HG03045 (cell line): ENCODE measurements around the gene SLC27A4.

ENCODE experiments used
- ATAC-seq: cut with Tn5 transposase; IDR thresholded peaks from one replicate; pipeline ENCODE4 v1.9.1; 2021; ENCODE audit warnings: mild to moderate bottlenecking, moderate library complexity; ENCODE audit not compliant: unreplicated experiment

Gene SLC27A4

GRCh38 chr9:128390150-128390812 lies 50.0 kb downstream of the SLC27A4 start:
- ATAC-seq: no peak

DNA sequence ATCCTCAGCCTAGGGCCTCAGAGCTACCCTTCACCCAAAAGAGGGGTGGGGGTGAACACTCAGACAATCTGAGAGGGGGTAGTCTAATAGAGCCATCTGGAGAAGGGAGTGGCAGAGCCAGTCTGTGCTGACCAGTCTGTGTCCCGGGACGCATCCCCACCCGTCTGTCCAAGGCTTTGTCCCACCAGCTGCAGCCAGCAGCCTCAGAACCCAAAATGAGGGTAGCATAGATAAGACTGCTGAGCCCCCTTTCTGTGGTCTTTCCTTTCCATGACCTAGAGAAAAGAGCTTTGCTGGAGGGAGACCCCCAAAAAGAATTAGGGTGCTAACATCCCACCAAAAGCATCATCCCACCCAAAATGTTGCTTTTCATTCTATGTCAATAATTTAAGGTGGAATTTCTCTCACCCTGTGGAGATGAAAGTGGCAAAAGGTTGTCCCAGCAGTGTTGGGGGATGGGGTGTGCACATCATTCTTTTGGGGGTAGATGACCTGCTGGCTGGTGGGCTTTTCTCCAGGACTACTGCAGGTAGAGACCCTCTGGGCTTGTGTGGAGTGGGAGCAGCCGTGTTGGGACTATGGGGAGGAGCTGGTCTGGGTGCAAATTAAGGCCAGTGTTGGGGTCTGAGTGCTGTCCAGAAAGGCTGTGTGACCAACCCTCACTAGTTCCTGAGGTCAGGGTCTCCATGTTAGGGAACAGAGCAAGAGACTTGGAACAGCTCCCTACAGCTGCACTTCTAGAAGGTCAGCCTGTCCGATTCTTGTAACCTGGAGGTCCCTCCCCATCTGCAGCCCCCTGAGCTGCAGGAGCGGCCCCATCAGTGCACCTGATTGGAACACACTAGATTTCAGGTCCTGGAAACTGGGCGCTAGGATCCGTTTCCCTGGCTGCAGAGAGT lies 50.7 kb downstream of the SLC27A4 start:
- no peak for ATAC-seq

DNA sequence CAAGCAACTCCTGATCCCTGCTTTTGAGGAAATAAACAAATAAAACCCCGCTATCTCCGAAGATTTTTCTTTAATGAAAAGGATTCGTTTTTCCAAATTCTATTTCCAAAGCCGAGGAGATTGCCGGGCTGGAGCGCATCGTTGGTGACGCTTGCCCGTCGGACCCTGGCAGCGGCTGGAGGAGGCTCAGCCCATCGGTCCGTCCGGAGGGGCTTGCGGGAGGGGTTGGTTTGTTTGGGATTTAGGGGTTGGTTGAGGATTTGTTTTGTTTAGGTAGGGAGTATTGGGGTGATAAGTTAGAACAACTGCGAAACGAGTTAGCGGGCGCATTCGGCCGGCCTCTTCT lies 51.6 kb downstream of the SLC27A4 start:
- ATAC-seq: no peak

DNA sequence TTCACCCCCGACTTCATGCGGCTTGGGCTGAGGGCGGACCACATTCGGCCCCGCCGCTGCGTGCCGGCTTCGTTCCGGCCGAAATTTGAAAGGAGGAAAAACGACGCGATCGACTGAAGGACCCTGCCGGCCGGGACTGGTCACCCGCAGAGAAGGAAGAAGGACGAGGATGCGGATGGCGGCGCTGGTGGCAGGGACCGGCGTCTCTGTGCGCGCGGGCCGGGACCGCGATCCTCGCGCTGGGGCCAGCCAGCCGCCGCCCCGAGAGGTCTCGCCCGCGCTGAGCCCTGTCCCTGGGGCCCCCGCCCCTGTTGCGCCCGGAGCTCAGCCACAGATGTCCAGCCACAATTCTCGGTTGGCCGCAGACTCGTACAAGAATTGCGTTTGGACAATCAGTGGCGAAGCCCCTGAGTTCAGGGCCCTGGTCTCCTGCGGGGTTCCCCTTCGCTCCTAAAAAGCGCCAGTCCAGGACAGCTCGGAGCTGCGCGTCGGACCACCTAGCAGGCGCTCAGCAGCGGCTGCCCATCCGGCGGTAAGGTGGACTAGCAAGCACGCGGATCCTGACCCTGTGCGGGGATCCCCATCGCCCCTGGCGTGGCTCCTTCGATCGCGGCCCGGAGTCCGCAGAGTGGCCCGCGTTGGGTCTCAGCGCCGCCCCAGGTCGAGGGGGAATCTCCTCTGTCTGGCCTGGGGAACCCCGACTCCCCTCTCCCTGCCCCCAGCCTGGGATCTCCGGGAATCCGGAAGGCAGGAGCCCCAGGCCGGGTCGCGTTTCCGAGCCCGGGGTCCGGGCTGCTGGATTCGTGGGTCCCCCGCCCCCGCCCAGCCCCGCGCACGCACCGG lies 52.2 kb downstream of the SLC27A4 start:
- ATAC-seq: no peak

GRCh38 chr9:128393145-128393775 lies 52.9 kb downstream of the SLC27A4 start:
- no peak for ATAC-seq

GRCh38 chr9:128393970-128394369 lies 53.6 kb downstream of the SLC27A4 start:
- no peak for ATAC-seq

GRCh38 chr9:128394379-128395168 lies 54.2 kb downstream of the SLC27A4 start:
- no peak for ATAC-seq

DNA sequence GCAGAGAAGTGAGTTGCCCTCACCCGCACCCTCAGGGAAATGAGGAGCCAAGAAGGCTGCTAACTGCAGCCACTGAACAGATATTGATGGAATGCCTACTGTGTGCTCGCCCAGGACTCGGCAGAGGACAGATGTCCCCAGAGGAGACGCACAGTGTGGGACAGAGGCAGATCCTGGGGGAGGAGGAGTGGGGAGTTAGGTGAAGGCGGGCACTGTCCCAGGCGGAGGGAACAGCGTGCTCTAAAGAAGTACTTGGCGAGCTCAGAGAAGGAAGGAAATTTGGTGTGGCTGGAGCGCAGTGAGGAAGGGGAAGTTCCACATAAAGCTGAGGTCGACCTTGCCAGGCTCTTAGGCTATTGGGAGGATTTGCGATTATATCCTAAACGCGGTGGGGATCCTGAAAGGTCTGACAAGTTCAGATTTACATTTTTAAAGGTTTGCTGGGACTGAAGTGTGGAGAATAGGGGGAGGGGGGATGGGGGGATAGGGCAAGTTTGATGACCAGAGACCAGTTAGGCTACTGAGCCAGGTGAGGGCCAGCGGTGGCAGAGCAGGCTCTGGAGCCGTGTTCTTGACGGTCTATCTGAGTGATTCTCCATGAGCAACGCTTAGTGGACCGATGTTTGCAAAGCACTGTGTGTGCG lies 56.8 kb downstream of the SLC27A4 start:
- no peak for ATAC-seq

- no peak for ATAC-seq
Measured at GRCh38 chr9:128397831-128398230, 57.5 kb downstream of the SLC27A4 start.

GRCh38 chr9:128399861-128400260 lies 59.5 kb downstream of the SLC27A4 start:
- no peak for ATAC-seq

GRCh38 chr9:128404560-128404959 lies 64.2 kb downstream of the SLC27A4 start:
- no peak for ATAC-seq

DNA sequence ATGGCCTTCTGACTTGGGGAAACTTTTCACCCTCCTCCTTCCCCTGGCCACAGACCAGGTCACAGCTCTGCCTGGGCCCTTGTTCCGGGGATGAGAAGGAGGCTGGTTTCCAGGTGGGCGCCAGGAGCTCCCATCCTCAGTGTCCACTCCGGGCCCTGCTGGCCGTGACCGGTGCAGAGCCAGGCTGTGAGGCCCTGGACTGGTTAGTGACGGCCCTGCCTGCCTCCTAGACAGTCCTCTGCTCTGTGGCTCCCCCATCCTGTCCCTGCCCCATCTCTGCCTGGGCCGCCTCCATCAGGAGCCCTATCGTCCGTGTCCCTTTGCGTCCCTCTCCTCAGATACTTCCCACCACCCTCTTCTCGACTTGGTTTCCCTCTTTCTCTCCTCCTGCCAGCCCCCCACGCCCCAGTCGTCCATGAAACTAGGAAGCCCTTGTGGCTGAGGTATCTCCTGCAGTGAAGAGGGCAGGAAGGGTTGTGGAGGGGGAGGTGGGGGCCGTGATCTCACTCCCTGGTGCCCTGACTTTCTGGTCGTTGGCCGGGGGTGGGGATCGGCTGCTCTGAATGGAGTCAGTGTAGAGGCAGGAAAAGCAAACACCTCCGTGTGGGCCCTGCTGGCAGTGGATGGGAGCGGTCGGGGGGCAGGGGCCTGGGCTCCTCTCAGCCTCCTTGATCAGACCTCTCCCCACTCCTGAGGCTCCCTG lies 64.9 kb downstream of the SLC27A4 start:
- ATAC-seq: no peak

DNA sequence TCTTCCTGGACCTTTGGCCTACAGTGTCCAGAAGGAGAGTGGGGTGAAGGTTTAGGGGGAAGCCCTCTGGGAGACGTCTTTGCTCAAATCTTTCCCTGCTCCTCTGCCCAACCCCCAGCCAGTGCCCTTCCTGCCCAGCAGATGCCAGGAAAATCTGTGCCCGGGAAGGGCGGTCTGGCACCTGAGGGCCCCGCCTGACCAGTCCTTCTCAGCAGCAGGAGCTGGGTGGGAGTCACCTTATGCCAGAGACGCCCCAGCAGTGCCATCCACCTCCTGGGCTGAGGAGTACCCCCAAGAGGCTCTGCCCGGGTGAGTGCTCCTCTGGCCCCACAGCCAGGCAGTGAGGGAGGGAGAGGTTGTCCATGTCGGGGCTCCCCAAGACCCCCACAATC lies 65.4 kb downstream of the SLC27A4 start:
- no peak for ATAC-seq

DNA sequence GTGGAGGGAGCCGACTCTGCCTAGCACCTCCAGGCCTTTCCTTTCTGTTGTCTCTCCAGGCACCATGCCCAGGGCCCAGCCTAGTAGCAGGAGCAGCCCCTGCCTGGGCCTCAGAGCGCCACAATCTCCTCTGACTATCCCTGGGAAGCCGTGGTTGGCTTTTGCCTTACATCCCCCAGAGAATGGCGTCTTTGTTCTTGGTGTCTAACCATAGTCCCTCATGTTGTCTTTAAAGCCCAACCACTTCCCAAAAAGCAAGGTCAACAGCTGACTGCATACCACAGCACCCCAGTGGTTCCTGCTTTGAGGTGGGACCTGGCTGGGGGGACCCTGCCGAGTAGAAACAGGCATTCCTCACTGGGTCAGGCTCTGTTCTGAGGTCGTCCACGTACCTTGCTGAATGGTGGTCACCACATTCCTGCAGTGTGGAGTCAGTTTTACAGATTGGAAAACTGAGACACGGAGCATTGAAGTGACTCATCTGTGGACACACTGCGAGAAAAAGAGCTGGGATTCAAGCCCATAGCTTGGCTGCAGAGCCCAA lies 66.6 kb downstream of the SLC27A4 start:
- ATAC-seq: no peak

DNA sequence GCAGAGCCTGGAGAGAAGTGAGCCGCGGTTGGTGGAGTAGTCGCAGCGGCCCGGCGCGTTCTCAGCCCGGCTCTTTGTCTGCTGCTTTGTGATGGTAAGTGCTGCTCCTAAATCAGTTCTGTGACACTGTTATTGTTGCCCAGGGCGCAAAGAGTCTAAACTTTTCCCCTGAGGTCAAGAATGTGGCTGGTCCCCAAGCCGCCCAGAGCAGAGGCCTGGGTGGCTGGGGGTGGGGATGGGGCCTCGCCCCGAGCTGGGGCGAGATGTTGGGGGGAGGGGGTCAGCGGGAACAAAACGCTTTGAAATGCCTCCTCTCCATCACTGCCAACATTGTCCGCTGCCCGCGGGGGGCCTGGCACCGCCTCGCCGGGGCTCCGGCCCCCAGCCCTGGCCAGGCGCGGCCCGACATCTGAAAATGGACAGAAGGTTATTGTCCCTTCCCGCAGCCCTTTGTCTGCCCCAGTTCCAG lies 68.7 kb downstream of the SLC27A4 start:
- ATAC-seq: no peak

DNA sequence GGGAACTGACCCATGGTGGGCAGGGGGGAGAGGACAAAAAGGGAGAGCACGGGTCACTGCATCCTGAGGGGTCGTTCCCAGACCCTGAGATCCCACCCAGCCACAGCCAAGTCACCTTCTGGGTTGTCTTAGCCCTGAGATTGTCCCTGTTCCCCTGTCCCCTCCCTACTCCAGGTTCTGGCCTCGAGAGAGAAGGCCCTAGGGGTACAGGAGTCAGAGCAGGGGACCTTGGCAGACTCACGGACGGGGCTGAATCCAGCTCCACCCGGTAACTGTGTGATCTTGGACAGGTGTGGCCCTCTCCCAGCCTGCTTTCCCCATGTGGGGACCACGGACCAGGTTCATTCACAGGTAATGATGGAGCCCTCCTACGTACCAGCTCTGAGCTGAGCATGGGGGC lies 69.1 kb downstream of the SLC27A4 start:
- ATAC-seq: no peak

GRCh38 chr9:128409978-128410377 lies 69.7 kb downstream of the SLC27A4 start:
- no peak for ATAC-seq
